Progenitor cell of endocrine pancreas (in vitro differentiated cells): ENCODE measurements around the gene MAST2. TPM values are rescaled to one million over a fixed set of nuclear protein-coding genes. Genes with fewer than 3 reads are reported as not detected.

Experiments used
- DNase-seq: peaks from one replicate; pipeline ENCODE4 v3.0.0; 2021; ENCODE audit warnings: low spot score; ENCODE audit not compliant: unreplicated experiment
- H3K27ac Mint-ChIP-seq: 2 replicates; pipeline ENCODE4 v1.8.0; 2021; ENCODE audit warnings: mild to moderate bottlenecking, moderate library complexity, mixed read lengths
- H3K27me3 Mint-ChIP-seq: 2 replicates; pipeline ENCODE4 v1.8.0; 2021; ENCODE audit warnings: mixed read lengths
- H3K36me3 Mint-ChIP-seq: 2 replicates; pipeline ENCODE4 v1.8.0; 2022; ENCODE audit warnings: mixed read lengths; ENCODE audit not compliant: insufficient read depth
- H3K4me1 Mint-ChIP-seq: 2 replicates; pipeline ENCODE4 v1.8.0; 2021; ENCODE audit warnings: low read depth, mixed read lengths
- H3K4me3 Mint-ChIP-seq: 2 replicates; pipeline ENCODE4 v1.8.0; 2021; ENCODE audit warnings: low read depth, mild to moderate bottlenecking, moderate library complexity, mixed read lengths
- H3K9me3 Mint-ChIP-seq: 2 replicates; pipeline ENCODE4 v1.8.0; 2021; ENCODE audit warnings: low read depth, mixed read lengths
- total RNA-seq: library from RNA; stranded (reverse); gene quantifications from 2 replicates; pipeline ENCODE4 v1.2.1, GENCODE V29; 2021
- TF ChIP-seq, protein P1 (sequence below): fragments of 200-600 bp; sonication (generic); IDR thresholded peaks from one replicate; pipeline ENCODE4 v1.5.0; 2021; ENCODE audit warnings: antibody characterized with exemption, mild to moderate bottlenecking; ENCODE audit not compliant: unreplicated experiment

MAST2 gene
- total RNA-seq, 1 donor from 2014 or later, result 47.8 TPM

DNA sequence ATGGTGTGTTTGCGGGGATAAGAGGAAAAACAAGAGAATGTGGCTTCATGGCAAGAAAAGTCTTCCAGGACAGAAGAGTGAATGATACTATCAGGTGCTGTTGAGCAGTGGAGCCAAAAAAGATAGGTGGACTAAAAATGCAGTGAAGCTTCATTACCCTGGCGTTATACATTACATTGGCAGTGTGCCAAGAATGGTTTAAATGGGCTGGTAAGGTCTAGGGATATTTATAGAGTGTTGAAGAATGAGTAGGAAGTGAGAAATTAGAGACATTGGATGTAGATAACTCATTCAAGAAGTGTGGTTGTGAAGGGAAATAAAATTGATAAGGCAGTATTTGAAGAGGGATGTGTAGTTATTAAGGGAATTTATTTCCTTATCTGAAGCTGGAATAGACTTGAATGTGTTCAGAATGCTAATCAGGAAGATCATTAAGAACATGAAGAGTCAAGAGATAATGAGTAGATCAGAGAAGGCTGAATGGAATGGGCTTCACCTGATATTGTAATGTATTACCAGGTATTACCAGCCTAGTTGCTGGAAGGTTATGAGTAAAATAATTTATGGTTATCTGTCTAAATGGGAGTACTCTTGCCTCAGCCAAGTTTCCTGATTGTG lies 72.7 kb downstream of the MAST2 start:
- Mint-ChIP-seq H3K4me3 (no peak overlapping the region), H3K27me3 (no peaks in the 10 kb centered on the region), H3K4me1 (peaks cover 8% of the 10 kb centered on the region), H3K36me3 (no peaks in the 10 kb centered on the region), H3K9me3 (no peaks in the 10 kb centered on the region), H3K27ac (no peak overlapping the region)
- DNase-seq, result no peak
- TF ChIP-seq, protein P1, sequence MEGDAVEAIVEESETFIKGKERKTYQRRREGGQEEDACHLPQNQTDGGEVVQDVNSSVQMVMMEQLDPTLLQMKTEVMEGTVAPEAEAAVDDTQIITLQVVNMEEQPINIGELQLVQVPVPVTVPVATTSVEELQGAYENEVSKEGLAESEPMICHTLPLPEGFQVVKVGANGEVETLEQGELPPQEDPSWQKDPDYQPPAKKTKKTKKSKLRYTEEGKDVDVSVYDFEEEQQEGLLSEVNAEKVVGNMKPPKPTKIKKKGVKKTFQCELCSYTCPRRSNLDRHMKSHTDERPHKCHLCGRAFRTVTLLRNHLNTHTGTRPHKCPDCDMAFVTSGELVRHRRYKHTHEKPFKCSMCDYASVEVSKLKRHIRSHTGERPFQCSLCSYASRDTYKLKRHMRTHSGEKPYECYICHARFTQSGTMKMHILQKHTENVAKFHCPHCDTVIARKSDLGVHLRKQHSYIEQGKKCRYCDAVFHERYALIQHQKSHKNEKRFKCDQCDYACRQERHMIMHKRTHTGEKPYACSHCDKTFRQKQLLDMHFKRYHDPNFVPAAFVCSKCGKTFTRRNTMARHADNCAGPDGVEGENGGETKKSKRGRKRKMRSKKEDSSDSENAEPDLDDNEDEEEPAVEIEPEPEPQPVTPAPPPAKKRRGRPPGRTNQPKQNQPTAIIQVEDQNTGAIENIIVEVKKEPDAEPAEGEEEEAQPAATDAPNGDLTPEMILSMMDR, result no peak

DNA sequence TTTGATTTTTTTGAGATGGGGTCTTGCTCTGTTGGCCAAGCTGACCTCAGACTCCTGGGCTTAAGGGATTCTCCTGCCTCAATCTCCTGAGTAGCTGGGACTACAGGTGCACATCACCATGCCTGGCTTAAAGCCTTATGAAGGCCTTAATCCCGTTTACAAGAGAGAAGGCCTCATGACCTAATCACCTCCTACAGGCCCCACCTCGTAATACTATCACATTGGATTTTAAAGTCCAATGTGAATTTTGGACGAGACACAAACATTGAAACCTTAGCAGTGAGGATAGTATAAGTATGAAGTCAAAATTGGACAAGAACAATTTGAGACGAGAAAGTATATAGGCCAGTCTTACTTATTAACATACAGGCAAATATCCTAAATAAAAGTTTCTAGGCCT lies 73.9 kb downstream of the MAST2 start:
- TF ChIP-seq, protein P1, result no peak
- H3K27ac Mint-ChIP-seq, result no peak overlapping the region
- H3K9me3 Mint-ChIP-seq, result no peaks in the 10 kb centered on the region
- no peak for DNase-seq
- no peaks in the 10 kb centered on the region for H3K36me3 Mint-ChIP-seq
- H3K4me3 Mint-ChIP-seq, result no peak overlapping the region
- H3K4me1 Mint-ChIP-seq, result peaks cover 2% of the 10 kb centered on the region
- H3K27me3 Mint-ChIP-seq, result no peaks in the 10 kb centered on the region

DNA sequence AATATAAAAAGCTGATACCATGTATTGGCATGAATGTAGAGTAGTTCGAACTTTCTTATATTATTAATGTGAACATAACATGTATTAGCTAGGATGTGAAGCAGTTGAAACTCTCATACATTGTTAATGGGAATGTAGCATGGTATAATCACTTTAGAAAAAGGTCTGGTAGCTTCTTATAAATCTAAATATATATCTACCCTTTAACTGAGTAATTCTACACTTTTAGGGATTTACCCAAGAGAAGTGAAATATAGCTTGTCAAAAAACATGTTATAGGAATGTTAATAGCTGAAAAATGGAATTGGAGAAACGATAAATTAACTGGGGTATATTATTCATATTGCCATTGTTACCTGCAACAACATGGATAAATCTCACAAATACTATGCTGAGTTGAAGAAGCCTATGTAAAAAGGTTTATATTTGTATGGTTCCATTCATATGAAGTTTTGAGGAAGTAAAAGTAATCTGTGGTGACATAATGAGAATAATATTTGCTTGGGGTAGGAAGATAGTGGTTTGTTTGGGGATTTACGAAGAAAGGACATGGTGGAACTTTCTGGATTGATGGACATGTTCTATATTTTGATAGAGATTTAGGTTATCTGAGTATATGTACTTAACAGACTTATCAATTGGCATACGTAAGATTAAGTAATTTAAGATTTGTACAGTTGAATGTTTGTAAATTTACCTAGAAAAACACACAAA lies 76.6 kb downstream of the MAST2 start:
- no peak for DNase-seq
- Mint-ChIP-seq H3K27ac (no peak overlapping the region), H3K36me3 (no peaks in the 10 kb centered on the region), H3K4me3 (no peak overlapping the region), H3K9me3 (no peaks in the 10 kb centered on the region), H3K27me3 (no peaks in the 10 kb centered on the region), H3K4me1 (peaks cover 2% of the 10 kb centered on the region)
- TF ChIP-seq, protein P1, result no peak

DNA sequence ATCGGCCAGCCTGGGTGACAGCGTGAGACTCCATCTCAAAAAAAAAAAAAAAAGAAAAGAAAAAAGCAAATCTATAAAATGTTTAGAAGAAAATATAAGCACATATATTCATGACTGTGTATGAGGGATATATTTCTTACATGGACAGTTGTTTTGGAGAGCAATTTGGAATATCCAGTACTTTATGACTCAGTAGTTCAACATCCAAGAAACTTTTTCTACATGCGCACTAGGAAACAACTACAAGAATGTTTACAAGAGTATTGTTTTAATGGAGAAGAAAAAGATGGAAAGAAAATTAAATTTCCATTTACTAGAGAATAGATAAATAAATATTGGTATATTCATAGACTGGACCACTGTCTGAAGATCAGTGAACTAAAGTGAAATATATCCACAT lies 77.5 kb downstream of the MAST2 start:
- Mint-ChIP-seq H3K27me3 (no peaks in the 10 kb centered on the region), H3K27ac (no peak overlapping the region), H3K4me3 (no peak overlapping the region), H3K9me3 (no peaks in the 10 kb centered on the region), H3K4me1 (peaks cover 2% of the 10 kb centered on the region), H3K36me3 (no peaks in the 10 kb centered on the region)
- TF ChIP-seq, protein P1, result no peak
- DNase-seq, result no peak

DNA sequence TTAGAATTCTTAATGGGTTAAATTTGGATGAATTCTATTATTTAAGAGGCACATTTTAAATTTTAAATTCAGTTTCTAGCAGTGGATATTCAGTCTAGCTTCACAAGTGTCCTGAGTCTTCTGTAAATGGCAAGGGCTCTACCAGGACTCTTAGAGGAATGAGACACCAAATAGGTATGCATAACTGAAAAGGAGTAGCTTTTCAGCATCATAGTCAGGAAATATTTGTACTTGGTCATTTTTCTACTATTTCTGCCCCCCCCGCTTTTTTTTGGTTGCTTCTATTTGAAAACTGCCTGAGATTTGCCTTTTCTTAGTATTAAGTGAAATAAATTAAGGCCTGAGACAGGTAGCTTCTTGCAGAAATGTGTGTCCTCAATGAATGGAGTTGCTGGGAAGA lies 80.2 kb downstream of the MAST2 start:
- no peaks in the 10 kb centered on the region for H3K9me3 Mint-ChIP-seq
- peaks cover 9% of the 10 kb centered on the region for H3K4me1 Mint-ChIP-seq
- TF ChIP-seq, protein P1, result no peak
- no peaks in the 10 kb centered on the region for H3K27me3 Mint-ChIP-seq
- H3K27ac Mint-ChIP-seq, result no peak overlapping the region
- H3K36me3 Mint-ChIP-seq, result no peaks in the 10 kb centered on the region
- no peak for DNase-seq
- no peak overlapping the region for H3K4me3 Mint-ChIP-seq
